H1 (cell line): ENCODE measurements around the gene CCDC179. TPM values are rescaled to one million over a fixed set of nuclear protein-coding genes. Genes with fewer than 3 reads are reported as not detected.

Experiments
- EGR1 ChIP-seq: IDR thresholded peaks from 2 replicates; pipeline ENCODE4 v1.6.1; 2011; ENCODE audit warnings: low read depth, low read length, borderline replicate concordance
- EP300 ChIP-seq, 2 experiments: IDR thresholded peaks; 1 replicate in 1 of 2; 2 replicates in 1 of 2; pipeline ENCODE4 v1.6.1; 2011 to 2012; ENCODE audit warnings: low read depth in 2 of 2, low read length in 2 of 2, mild to moderate bottlenecking in 2 of 2, borderline replicate concordance in 1 of 2, inconsistent platforms in 1 of 2, moderate library complexity in 1 of 2
- KDM1A ChIP-seq: fragments of 200-600, 300-600 bp; sonication (generic); IDR thresholded peaks from 2 replicates; pipeline ENCODE4 v1.7.1; 2016; ENCODE audit warnings: mild to moderate bottlenecking, low read length, borderline replicate concordance
- SIRT6 ChIP-seq: IDR thresholded peaks from one replicate; pipeline ENCODE4 v1.7.1; 2012; ENCODE audit warnings: low read length, inconsistent platforms
- polyA plus RNA-seq, 7 experiments: library from polyadenylated mRNA; depleted of rRNA in 3 of 7; stranded (reverse) in 5 of 7; unstranded in 2 of 7; fragments of >200 nt in 5 of 7; fragments of 200-250 nt in 2 of 7; gene quantifications; 1 replicate in 5 of 7; 2 replicates in 1 of 7; 4 replicates in 1 of 7; pipeline versions ENCODE4 v1.2.1 to v1.2.3, GENCODE V29; 2011 to 2013; ENCODE audit warnings: missing spikeins in 2 of 7, mixed read lengths in 2 of 7
- total RNA-seq: library from RNA; stranded (reverse); fragmentation: NEBNext Ultra II Directional; extraction: Animal tissue kit (Norgen Biotek cat#: 25700); gene quantifications from 2 replicates; pipeline ENCODE4 v1.2.1, GENCODE V29; 2021

Gene CCDC179
- total and polyA plus RNA-seq, 2 of the 8 experiments (the other 6 are each of a cell fraction or from before 2014, with no cell fraction given), result not detected

DNA sequence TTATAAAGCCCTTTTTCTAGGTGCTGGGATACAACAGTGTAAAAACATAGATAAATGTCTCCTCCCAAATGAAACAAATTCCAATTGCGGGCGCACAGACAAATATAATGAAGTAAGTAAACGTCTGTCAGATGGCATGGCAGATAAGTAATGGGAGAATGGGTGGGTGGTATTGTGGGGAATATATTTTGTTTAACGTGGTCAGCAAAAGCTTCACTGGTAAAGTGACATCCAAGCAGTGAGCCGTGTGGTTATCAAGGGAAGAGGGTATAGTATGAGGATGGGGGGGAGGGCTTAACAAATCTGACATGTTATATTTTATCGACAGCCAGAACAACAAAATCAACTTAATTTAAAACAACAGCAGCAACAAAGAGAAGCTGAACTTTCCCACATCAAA lies 31.9 kb downstream of the CCDC179 start (continued):
- TF ChIP-seq EP300 (IDR thresholded peaks at IDR 0.05; ENCODE audit: borderline replicate concordance in 1 of 2, low read depth in 2 of 2, low read length in 2 of 2) (no peak), SIRT6 (no peak), EGR1 (no peak), KDM1A (no peak)
